GM18867 (cell line): ENCODE measurements around the gene AADACL2.

ENCODE experiments used
- ATAC-seq: cut with Tn5 transposase; IDR thresholded peaks from one replicate; pipeline ENCODE4 v1.9.1; 2021; ENCODE audit warnings: mild to moderate bottlenecking, moderate library complexity; ENCODE audit not compliant: unreplicated experiment

AADACL2 gene

GRCh38 chr3:151733613-151734012 lies at the start of gene AADACL2:
Gene AADACL2, plus strand, starts transcription at chr3:151733927. Its CDS starts 109 bp downstream, at chr3:151734036.
- no peak for ATAC-seq

GRCh38 chr3:151684094-151684493 lies 49.6 kb upstream of the AADACL2 start:
- no peak for ATAC-seq

- ATAC-seq: no peak
Measured at GRCh38 chr3:151686257-151686656, 47.5 kb upstream of the AADACL2 start.

GRCh38 chr3:151687076-151687475 lies 46.7 kb upstream of the AADACL2 start:
- no peak for ATAC-seq

- no peak for ATAC-seq
Measured at GRCh38 chr3:151688571-151688970, 45.2 kb upstream of the AADACL2 start.

- no peak for ATAC-seq
Measured at GRCh38 chr3:151690645-151691044, 43.1 kb upstream of the AADACL2 start.

GRCh38 chr3:151697496-151697895 lies 36.2 kb upstream of the AADACL2 start:
- no peak for ATAC-seq

- no peak for ATAC-seq
Measured at GRCh38 chr3:151707216-151707615, 26.5 kb upstream of the AADACL2 start.

- ATAC-seq: no peak
Measured at GRCh38 chr3:151708868-151709267, 24.9 kb upstream of the AADACL2 start.

GRCh38 chr3:151709847-151710246 lies 23.9 kb upstream of the AADACL2 start:
- ATAC-seq: no peak

GRCh38 chr3:151721294-151721693 lies 12.4 kb upstream of the AADACL2 start:
- no peak for ATAC-seq

GRCh38 chr3:151722856-151723255 lies 10.9 kb upstream of the AADACL2 start:
- ATAC-seq: no peak

- ATAC-seq: no peak
Measured at GRCh38 chr3:151724576-151725562, 8.9 kb upstream of the AADACL2 start.

- ATAC-seq: no peak
Measured at GRCh38 chr3:151726016-151726415, 7.7 kb upstream of the AADACL2 start.

GRCh38 chr3:151732861-151733260 lies 866 bp upstream of the AADACL2 start:
- no peak for ATAC-seq

GRCh38 chr3:151740581-151740980 lies 6.9 kb downstream of the AADACL2 start:
- ATAC-seq: no peak

GRCh38 chr3:151743855-151744254 lies 10.1 kb downstream of the AADACL2 start:
- ATAC-seq: no peak

- ATAC-seq: no peak
Measured at GRCh38 chr3:151750181-151750580, 16.5 kb downstream of the AADACL2 start.

GRCh38 chr3:151750678-151751077 lies 17.0 kb downstream of the AADACL2 start:
- no peak for ATAC-seq

- ATAC-seq: no peak
Measured at GRCh38 chr3:151751161-151751560, 17.4 kb downstream of the AADACL2 start.

GRCh38 chr3:151753846-151754245 lies 20.1 kb downstream of the AADACL2 start:
- no peak for ATAC-seq

- no peak for ATAC-seq
Measured at GRCh38 chr3:151761581-151761980, 27.9 kb downstream of the AADACL2 start.
